WTC11 (cell line): ENCODE data around the gene ARMC7. TPM values are rescaled to one million over a fixed set of nuclear protein-coding genes. Genes with fewer than 3 reads are reported as not detected.
"Not testable (repeated sequence)": the region's sequence is repeated elsewhere in the genome, so short reads cannot be mapped to it uniquely, and the experiment has no call there.

Experiments
- ATAC-seq: fragments of 200-7000 bp; cut with Tn5 transposase; 2 replicates; pipeline ENCODE4 v1.10.0; 2021; ENCODE audit warnings: mild to moderate bottlenecking, moderate library complexity
- CTCF ChIA-PET: fragments of 300-600 bp; sonication (Branson Sonifier 250); formaldehyde crosslinking; loops from one replicate; lab custom pipeline; 2021; ENCODE audit warnings: antibody characterized with exemption; lab: Charles Lee
- POLR2A ChIA-PET: fragments of 350-600 bp; sonication (Branson Sonifier 250); formaldehyde crosslinking; loops from one replicate; lab custom pipeline; 2021; ENCODE audit warnings: antibody characterized with exemption; lab: Charles Lee
- DNase-seq: peaks from one replicate; pipeline ENCODE4 v3.0.0; 2021; ENCODE audit warnings: low spot score
- H3K27ac Mint-ChIP-seq: 2 replicates; pipeline ENCODE4 v1.8.0; 2021; ENCODE audit warnings: mixed read lengths
- H3K27me3 Mint-ChIP-seq: 2 replicates; pipeline ENCODE4 v1.8.0; 2021; ENCODE audit warnings: low read depth, mild to moderate bottlenecking, moderate library complexity, mixed read lengths
- H3K36me3 Mint-ChIP-seq: 2 replicates; pipeline ENCODE4 v1.8.0; 2021; ENCODE audit warnings: mixed read lengths
- H3K4me1 Mint-ChIP-seq: 2 replicates; pipeline ENCODE4 v1.8.0; 2022; ENCODE audit warnings: mixed read lengths
- H3K4me3 Mint-ChIP-seq: 2 replicates; pipeline ENCODE4 v1.8.0; 2021; ENCODE audit warnings: mild to moderate bottlenecking, moderate library complexity, mixed read lengths
- H3K9me3 Mint-ChIP-seq: 2 replicates; pipeline ENCODE4 v1.8.0; 2021; ENCODE audit warnings: mixed read lengths
- AR ChIP-seq: fragments of 250-450 bp; sonication (Bioruptor Pico); IDR thresholded peaks from 2 replicates; pipeline ENCODE4 v1.9.0; 2021; ENCODE audit warnings: mild to moderate bottlenecking
- FOXJ3 ChIP-seq: sonication (generic); formaldehyde crosslinking; IDR thresholded peaks from 2 replicates; pipeline ENCODE4 v1.9.0; 2021; ENCODE audit warnings: missing genetic modification reagents, mild to moderate bottlenecking, borderline replicate concordance
- FOXK1 ChIP-seq: sonication (generic); formaldehyde crosslinking; IDR thresholded peaks from 2 replicates; pipeline ENCODE4 v1.8.0; 2022; ENCODE audit warnings: mild to moderate bottlenecking, moderate library complexity, missing genetic modification reagents
- NFATC4 ChIP-seq: fragments of 250-450 bp; sonication (Bioruptor Pico); IDR thresholded peaks from 2 replicates; pipeline ENCODE4 v1.9.0; 2021; ENCODE audit warnings: mild to moderate bottlenecking
- PRRX2 ChIP-seq: fragments of 250-450 bp; sonication (Bioruptor Pico); IDR thresholded peaks from 2 replicates; pipeline ENCODE4 v1.8.0; 2021; ENCODE audit warnings: mild to moderate bottlenecking
- RELA ChIP-seq: sonication (generic); formaldehyde crosslinking; IDR thresholded peaks from 2 replicates; pipeline ENCODE4 v1.8.1; 2022; ENCODE audit warnings: missing genetic modification reagents, mild to moderate bottlenecking, borderline replicate concordance
- RORB ChIP-seq: fragments of 250-450 bp; sonication (Bioruptor Pico); IDR thresholded peaks from 2 replicates; pipeline ENCODE4 v1.9.0; 2021; ENCODE audit warnings: mild to moderate bottlenecking
- SMAD3 ChIP-seq: sonication (generic); formaldehyde crosslinking; IDR thresholded peaks from 2 replicates; pipeline ENCODE4 v1.8.0; 2022; ENCODE audit warnings: missing genetic modification reagents, mild to moderate bottlenecking, borderline replicate concordance
- ZNF416 ChIP-seq: fragments of 250-450 bp; sonication (Bioruptor Pico); IDR thresholded peaks from 2 replicates; pipeline ENCODE4 v1.9.0; 2021; ENCODE audit warnings: mild to moderate bottlenecking, inconsistent platforms
- total RNA-seq: library from RNA; stranded (reverse); gene quantifications from 3 replicates; pipeline ENCODE4 v1.2.3, GENCODE V29; 2021
- TF ChIP-seq, protein P1 (sequence below): sonication (generic); formaldehyde crosslinking; IDR thresholded peaks from 2 replicates; pipeline ENCODE4 v1.8.1; 2023; ENCODE audit warnings: mild to moderate bottlenecking, missing genetic modification reagents, moderate library complexity
- TF ChIP-seq, protein P2 (sequence below): sonication (generic); formaldehyde crosslinking; conservative IDR thresholded peaks from 2 replicates; pipeline ENCODE4 v1.8.1; 2023; ENCODE audit warnings: mild to moderate bottlenecking, low read depth, missing genetic modification reagents, moderate library complexity

Gene ARMC7
- total RNA-seq, 1 experiment from 2014 or later, result 13.2 TPM

DNA sequence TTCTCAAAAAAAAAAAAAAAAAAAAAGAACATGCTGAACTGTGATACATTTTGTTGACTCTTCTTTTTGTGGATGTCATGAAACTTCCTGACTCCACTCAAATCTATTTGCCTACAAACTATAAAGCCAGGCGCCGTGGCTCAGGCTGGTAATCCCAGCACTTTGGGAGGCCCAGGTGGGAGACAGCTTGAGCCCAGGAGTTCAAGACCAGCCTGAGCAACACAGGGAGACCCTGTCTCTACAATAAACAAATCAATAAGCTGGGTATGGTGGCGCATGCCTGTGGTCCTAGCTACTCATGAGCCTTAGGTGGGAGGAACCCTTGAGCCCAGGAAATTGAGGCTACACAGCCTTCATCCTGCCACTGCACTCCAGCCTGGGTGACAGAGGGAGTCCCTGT, 23.2 kb downstream of the ARMC7 start:
- ATAC-seq (no peak), DNase-seq (no peak)
- Mint-ChIP-seq H3K4me3 (no peak overlapping the region), H3K36me3 (peaks cover 33% of the 10 kb centered on the region), H3K9me3 (no peaks in the 10 kb centered on the region), H3K4me1 (peaks cover 20% of the 10 kb centered on the region), H3K27ac (peak overlapping the region; percentile 36; the same call in 1 of the 2 replicates), H3K27me3 (no peaks in the 10 kb centered on the region)
- POLR2A ChIA-PET, result no interaction called here
- CTCF ChIA-PET, result interaction anchor here (0.9 to 7.3 kb wide), 6 partner anchors 19 to 107 kb away, joined by 4 to 84 read pairs (median 12); partner anchors contain the start of gene ARMC7
- no peak for TF ChIP-seq RELA (CRISPR knock-in tag)
- 0 out of 2 replicates have a peak, but pooled peaks have one; percentile 18 for TF ChIP-seq NFATC4 (CRISPR knock-in tag)

GRCh38 chr17:75133607-75134347, 24.0 kb downstream of the ARMC7 start:
- POLR2A ChIA-PET, result interaction anchor here (0.7 kb wide), 1 partner anchor 742 kb away, joined by 3 read pairs; no protein-coding TSS in a partner anchor
- Mint-ChIP-seq H3K36me3 (peaks cover 39% of the 10 kb centered on the region), H3K4me1 (peaks cover 18% of the 10 kb centered on the region), H3K27ac (peak overlapping the region; percentile 89)
- not testable (repeated sequence) for DNase-seq, H3K27me3 Mint-ChIP-seq, H3K4me3 Mint-ChIP-seq, H3K9me3 Mint-ChIP-seq, ATAC-seq
- CTCF ChIA-PET, result interaction anchor here (0.6 to 7.3 kb wide), 6 partner anchors 20 to 107 kb away, joined by 3 to 84 read pairs (median 6); no protein-coding TSS in a partner anchor

DNA sequence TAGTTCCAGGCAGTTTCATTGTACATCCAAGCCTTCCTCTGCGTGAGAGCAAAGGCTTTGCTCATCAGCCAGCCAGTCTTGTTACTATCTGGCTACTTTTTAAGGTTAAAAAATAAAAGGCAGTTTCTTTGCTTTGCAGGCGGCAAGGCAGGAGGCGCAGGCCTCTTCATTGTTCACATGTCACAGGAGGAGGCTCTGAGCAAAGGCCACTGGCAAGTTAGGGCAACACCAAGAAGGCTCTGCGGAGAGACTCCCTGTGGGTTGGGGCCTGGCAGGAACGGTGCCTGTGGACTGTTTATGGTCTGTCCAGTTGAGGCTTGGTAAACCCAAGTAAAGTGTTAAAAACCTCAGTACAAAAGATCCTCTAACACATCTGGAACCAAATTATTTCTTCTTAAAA, 25.7 kb downstream of the ARMC7 start:
- Mint-ChIP-seq H3K9me3 (no peaks in the 10 kb centered on the region), H3K27me3 (no peaks in the 10 kb centered on the region), H3K4me1 (peaks cover 12% of the 10 kb centered on the region), H3K4me3 (no peak overlapping the region), H3K36me3 (peaks cover 45% of the 10 kb centered on the region), H3K27ac (peak overlapping the region; percentile 84)
- CTCF ChIA-PET, result no interaction called here
- TF ChIP-seq RORB (CRISPR knock-in tag), result no peak
- TF ChIP-seq, protein P1, sequence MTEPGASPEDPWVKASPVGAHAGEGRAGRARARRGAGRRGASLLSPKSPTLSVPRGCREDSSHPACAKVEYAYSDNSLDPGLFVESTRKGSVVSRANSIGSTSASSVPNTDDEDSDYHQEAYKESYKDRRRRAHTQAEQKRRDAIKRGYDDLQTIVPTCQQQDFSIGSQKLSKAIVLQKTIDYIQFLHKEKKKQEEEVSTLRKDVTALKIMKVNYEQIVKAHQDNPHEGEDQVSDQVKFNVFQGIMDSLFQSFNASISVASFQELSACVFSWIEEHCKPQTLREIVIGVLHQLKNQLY (CRISPR knock-in tag), result no peak
- 0 out of 2 replicates have a peak, but pooled peaks have one; percentile 53 for TF ChIP-seq AR (CRISPR knock-in tag)
- ATAC-seq (no peak), DNase-seq (no peak)
- POLR2A ChIA-PET, result no interaction called here

GRCh38 chr17:75135946-75136345, 26.2 kb downstream of the ARMC7 start:
- Mint-ChIP-seq H3K27ac (peak overlapping the region; percentile 84), H3K9me3 (no peaks in the 10 kb centered on the region), H3K36me3 (peaks cover 48% of the 10 kb centered on the region), H3K4me3 (no peak overlapping the region), H3K27me3 (no peaks in the 10 kb centered on the region), H3K4me1 (peaks cover 10% of the 10 kb centered on the region)
- CTCF ChIA-PET, result no interaction called here
- no peak for ATAC-seq
- DNase-seq, result no peak
- no peak for TF ChIP-seq ZNF416 (CRISPR knock-in tag)
- TF ChIP-seq FOXK1 (CRISPR knock-in tag), result no peak
- TF ChIP-seq SMAD3 (CRISPR knock-in tag), result no peak
- TF ChIP-seq, protein P2, sequence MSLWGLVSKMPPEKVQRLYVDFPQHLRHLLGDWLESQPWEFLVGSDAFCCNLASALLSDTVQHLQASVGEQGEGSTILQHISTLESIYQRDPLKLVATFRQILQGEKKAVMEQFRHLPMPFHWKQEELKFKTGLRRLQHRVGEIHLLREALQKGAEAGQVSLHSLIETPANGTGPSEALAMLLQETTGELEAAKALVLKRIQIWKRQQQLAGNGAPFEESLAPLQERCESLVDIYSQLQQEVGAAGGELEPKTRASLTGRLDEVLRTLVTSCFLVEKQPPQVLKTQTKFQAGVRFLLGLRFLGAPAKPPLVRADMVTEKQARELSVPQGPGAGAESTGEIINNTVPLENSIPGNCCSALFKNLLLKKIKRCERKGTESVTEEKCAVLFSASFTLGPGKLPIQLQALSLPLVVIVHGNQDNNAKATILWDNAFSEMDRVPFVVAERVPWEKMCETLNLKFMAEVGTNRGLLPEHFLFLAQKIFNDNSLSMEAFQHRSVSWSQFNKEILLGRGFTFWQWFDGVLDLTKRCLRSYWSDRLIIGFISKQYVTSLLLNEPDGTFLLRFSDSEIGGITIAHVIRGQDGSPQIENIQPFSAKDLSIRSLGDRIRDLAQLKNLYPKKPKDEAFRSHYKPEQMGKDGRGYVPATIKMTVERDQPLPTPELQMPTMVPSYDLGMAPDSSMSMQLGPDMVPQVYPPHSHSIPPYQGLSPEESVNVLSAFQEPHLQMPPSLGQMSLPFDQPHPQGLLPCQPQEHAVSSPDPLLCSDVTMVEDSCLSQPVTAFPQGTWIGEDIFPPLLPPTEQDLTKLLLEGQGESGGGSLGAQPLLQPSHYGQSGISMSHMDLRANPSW (CRISPR knock-in tag), result no peak
- TF ChIP-seq, protein P1 (CRISPR knock-in tag), result no peak
- TF ChIP-seq PRRX2, result no peak
- no peak for TF ChIP-seq FOXJ3 (CRISPR knock-in tag)
- POLR2A ChIA-PET, result no interaction called here
